Measurements from ENCODE around the gene NDUFB10.

The NDUFB10 gene

DNA sequence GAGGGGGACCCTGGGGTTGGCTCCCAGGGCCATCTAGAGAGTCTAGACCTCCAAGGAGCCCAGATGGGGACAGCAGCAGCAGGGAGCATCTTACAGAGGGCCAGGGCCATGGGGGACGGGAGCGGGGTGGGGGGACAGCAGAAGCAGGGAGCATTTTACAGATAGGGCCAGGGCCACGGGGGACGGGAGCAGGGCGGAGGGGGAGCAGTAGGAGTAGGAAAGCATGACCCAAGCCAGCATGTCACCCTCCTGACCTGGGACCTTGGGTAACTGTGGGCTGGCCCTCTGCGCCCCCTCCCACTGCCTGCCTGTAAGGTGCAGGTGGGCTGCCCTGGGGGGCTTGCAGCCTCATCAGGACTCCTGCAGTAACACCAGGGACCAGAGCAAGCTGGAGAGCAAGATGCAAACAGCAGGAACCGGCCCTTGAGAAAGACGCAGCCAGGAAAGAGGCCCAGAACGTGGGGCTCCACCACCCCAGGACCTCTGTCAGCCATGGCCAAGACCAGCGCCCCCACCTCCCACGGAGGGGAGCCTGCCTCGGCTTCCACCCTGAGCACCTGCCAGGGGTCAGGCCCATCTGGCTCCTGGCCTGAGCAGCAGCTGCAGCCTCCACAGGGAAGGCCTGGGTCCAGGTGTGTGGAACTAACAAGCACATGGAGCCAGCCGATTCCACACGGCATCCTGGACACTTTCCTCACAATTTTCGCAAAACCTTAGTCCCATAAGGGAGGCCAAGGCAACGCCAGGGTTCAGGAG is 47.9 kb downstream of the NDUFB10 start:
- Histone ChIP-seq H3K27ac (peak overlapping the region in 19 of 21 experiments; percentile 50 to 98 (median 94)), H3K4me3 (peak overlapping the region; percentile 59 to 99 (median 98))

DNA sequence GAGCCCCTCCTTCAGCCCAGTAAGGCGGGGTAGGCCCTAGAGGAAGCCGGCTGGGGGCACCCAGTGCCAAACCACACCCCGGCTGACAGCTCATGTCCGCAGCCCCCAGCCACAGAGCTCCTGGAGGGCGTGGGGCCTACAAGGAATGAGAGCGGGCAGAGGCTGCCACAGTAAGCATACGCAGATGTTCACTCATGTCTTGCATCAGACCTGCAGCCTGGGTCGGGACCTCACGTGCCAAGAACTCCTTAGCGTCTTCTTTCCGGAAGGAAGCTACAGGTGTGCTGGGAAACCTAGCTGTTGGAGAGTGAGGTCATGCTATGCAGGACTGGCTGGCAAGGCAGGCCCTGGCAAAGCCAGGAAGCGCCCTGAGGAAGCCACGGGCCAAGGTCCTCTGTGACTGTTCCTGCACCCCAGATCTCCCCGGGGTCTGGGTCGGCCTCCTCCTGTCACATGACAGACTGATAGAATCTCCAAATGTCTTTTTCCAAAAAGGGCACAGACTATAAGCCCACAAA is 48.7 kb downstream of the NDUFB10 start:
- Histone ChIP-seq H3K27ac (peak overlapping the region in 20 of 21 experiments; percentile 79 to 100 (median 94)), H3K4me3 (peak overlapping the region; percentile 59 to 99 (median 98))

DNA sequence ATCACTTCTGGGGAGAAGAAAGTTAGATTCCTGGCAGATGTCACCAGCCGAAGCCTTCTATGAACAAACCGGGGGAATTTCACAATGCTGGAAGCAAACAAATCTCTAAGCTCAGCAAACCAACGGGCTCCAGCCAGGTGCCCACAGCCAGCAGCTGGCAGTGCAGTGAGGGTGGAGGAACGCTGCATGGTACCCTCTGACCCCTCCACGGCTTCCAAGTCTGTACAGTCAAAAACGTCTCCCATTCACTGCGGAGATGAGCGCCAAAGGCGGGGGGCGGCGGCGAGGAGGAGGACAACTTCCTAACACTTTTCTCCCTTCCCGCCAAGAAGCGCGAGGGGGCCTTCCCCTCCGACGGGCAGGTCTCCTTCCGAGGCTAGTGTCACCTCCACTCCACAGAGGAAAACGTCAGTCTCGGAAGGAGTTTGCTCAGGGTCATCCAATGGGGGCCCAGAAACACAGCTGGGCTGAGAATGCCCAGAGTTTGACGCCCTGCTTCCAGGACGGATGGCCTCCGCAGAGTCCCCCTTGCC is 49.4 kb downstream of the NDUFB10 start:
- peak overlapping the region; percentile 59 to 99 (median 98) for H3K4me3 ChIP-seq

DNA sequence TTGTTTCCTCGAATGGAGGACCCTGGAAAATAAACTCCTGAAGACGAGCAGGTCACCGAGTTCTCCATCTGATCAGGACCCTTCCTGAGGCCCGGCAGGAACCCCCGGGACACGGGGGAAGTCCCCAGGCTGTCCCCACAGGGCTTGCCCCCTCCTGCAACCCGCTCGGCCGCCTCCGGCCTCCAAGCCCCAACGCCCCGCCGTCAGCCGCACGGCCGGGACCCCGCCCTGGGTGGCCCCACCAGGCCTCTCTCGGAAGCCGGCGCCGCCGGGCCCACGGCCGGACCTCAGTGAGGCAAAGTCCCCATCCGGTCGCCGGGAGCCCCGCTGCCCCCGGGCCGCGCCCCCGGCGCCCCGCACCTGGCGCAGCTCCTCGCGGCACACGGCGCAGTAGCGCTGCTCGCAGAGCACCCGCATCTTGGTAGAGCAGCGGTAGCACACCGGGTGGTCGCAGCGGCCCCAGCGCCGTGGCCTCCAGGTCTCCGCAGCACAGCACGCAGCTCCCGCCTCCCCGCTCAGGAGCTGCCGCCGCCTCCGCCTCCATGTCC is 49.9 kb downstream of the NDUFB10 start:
- Histone ChIP-seq H3K4me3 (peak overlapping the region; percentile 59 to 99 (median 98)), H3K27ac (peak overlapping the region; percentile 79 to 100 (median 95))

More for the DNA sequence above, 49.4 kb downstream of the NDUFB10 start:
- H3K27ac ChIP-seq = peak overlapping the region; percentile 79 to 100 (median 95)

DNA sequence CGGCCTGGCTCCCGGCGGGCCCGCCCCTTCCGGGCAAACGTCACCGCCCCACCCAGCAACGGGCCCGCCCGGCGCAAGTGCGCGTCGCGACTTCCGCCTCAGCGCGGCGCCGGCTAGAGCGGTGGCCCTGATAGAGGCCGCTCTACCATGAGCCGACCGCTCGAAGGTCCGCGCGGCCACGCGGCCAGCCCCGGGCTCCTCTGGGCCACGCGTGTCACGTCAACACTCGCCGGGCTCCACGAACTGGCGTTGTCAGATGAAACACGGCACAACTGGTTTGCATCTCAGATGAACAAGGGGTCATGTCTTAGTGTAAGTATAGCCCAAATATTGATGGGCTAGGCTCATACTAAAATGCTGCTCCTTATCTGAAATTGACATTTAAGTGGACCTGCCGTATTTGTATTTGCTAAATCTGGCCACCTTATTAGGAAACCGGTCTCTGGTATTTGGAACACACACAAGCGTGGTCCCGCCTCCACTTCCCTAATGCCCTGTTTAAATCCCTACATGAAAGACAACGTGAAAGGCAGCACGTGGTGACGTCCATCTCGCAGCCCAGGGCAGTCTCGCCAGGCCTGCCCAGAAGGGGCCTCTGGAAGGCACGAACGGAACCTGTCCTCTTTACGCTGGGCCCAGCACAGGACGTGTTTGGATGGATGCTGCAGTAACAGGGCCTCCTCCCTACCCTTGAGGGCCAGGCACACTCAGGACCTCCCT is 50.6 kb downstream of the NDUFB10 start, which contains the start of gene ZNF598:
ZNF598 (minus strand) TSS at position 31 of the 720 bp plus-strand sequence.
- Histone ChIP-seq H3K27ac (peak within 1 kb of the TSS; percentile 79 to 100 (median 96)), H3K4me3 (peak within 1 kb of the TSS; percentile 59 to 99 (median 98))
